SU-DHL-6 (cell line): Measurements from ENCODE around the gene RASD1.

ENCODE experiments used
- H2AFZ ChIP-seq: fragments of 200-600 bp; sonication (generic); 2 replicates; pipeline ENCODE4 v1.6.1; 2014; ENCODE audit warnings: low read depth, mild to moderate bottlenecking, moderate library complexity, mixed read lengths, antibody characterized with exemption, low read length; ENCODE audit not compliant: severe bottlenecking
- H3F3A ChIP-seq: fragments of 200-600 bp; shearing (Covaris generic); 2 replicates; pipeline ENCODE4 v1.6.0; 2016; ENCODE audit warnings: antibody characterized with exemption, mild to moderate bottlenecking; ENCODE audit not compliant: insufficient read depth
- H3K27ac ChIP-seq: fragments of 200-600 bp; sonication (generic); 2 replicates; pipeline ENCODE4 v1.5.1; 2016; ENCODE audit warnings: low read depth, mild to moderate bottlenecking, low read length, moderate library complexity, mixed read lengths
- H3K27me3 ChIP-seq: fragments of 200-600 bp; sonication (generic), shearing (Covaris generic); 2 replicates; pipeline ENCODE4 v1.6.0; 2014; ENCODE audit warnings: mild to moderate bottlenecking, low read length
- H3K36me3 ChIP-seq: fragments of 200-600 bp; sonication (generic); 2 replicates; pipeline ENCODE4 v1.6.1; 2014; ENCODE audit warnings: mild to moderate bottlenecking, low read length, mixed read lengths
- H3K4me2 ChIP-seq: fragments of 300-600, 200-600 bp; shearing (Covaris generic), sonication (generic); 2 replicates; pipeline ENCODE4 v1.6.0; 2014; ENCODE audit warnings: low read length, low read depth, mild to moderate bottlenecking; ENCODE audit not compliant: poor library complexity, severe bottlenecking
- H3K4me3 ChIP-seq: fragments of 200-600 bp; sonication (generic); 2 replicates; pipeline ENCODE4 v1.5.1; 2014; ENCODE audit warnings: antibody characterized with exemption, low read length, mild to moderate bottlenecking, mixed read lengths; ENCODE audit not compliant: insufficient read depth, poor library complexity, severe bottlenecking
- H3K79me2 ChIP-seq: fragments of 200-600 bp; sonication (generic); 2 replicates; pipeline ENCODE4 v1.6.1; 2014; ENCODE audit warnings: mild to moderate bottlenecking, low read length, moderate library complexity; ENCODE audit not compliant: insufficient read depth
- H3K9ac ChIP-seq: fragments of 200-600 bp; sonication (generic); 2 replicates; pipeline ENCODE4 v1.7.0; 2014; ENCODE audit warnings: mild to moderate bottlenecking, low read length
- H3K9me2 ChIP-seq: fragments of 200-600 bp; sonication (generic); replicated peaks from 2 replicates; pipeline ENCODE4 v1.6.1; 2014; ENCODE audit warnings: low read length; ENCODE audit not compliant: insufficient read depth
- H3K9me3 ChIP-seq: fragments of 200-600 bp; sonication (generic); 2 replicates; pipeline ENCODE4 v1.6.1; 2014; ENCODE audit warnings: low read length, mixed read lengths; ENCODE audit not compliant: insufficient read depth
- H4K20me1 ChIP-seq: fragments of 200-600 bp; sonication (generic); 2 replicates; pipeline ENCODE4 v1.6.1; 2014; ENCODE audit warnings: low read depth, mild to moderate bottlenecking, antibody characterized with exemption, low read length, moderate library complexity, mixed read lengths
- EZH2phosphoT487 ChIP-seq: fragments of 200-600 bp; sonication (generic), shearing (Covaris generic); conservative IDR thresholded peaks from 2 replicates; pipeline ENCODE4 v1.6.1; 2018; ENCODE audit warnings: mild to moderate bottlenecking, antibody characterized with exemption, low read length, moderate library complexity, mixed read lengths
- TF ChIP-seq, protein P1 (sequence below): fragments of 200-600 bp; sonication (generic); IDR thresholded peaks from one replicate; pipeline ENCODE4 v1.5.1; 2017; ENCODE audit warnings: antibody characterized with exemption, mild to moderate bottlenecking, low read length, moderate library complexity; ENCODE audit not compliant: insufficient read depth, poor library complexity, severe bottlenecking

RASD1 gene

DNA sequence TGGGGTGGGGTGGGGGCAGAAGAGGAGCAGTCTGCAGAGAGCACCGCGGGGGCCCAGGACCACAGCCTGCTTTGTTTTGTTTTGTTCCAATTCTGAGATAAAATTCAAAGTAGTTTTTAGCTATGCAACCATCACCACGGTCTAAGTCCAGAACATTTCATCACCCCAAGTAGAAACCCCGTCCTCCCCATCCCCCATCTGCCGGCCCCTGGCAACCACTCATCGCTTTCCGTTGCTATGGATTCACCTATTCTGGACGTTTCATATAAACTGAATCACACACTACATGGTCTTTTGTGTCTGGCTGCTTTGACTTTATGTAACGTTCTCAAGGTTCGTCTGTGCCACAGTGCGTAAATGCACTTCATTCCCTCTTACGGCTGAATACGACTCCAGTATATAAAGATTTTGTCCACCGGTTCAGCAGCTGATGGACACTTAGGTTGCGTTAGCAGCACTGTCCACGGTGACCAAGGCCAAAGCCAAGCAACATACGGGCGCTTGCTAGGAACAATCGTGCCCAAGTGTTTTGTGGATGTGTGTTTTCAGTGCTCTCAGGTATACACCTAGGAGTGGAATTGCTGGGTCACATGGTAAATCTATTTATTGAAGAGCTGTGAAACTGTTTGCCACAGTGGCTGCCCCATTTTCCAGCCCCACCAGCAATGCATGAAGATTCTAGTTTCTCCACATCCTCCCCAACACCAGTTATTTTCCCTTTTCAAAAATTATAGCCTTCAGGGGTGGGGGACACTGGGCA is 27.7 kb upstream of the RASD1 start:
- no peak overlapping the region for H2AFZ ChIP-seq
- no peaks in the 10 kb centered on the region for H4K20me1 ChIP-seq
- no peaks in the 10 kb centered on the region for H3K27me3 ChIP-seq
- no peaks in the 10 kb centered on the region for H3K9me3 ChIP-seq
- H3F3A ChIP-seq, result no peaks in the 10 kb centered on the region
- no peak overlapping the region for H3K4me2 ChIP-seq
- TF ChIP-seq EZH2phosphoT487, result no peak
- TF ChIP-seq, protein P1, sequence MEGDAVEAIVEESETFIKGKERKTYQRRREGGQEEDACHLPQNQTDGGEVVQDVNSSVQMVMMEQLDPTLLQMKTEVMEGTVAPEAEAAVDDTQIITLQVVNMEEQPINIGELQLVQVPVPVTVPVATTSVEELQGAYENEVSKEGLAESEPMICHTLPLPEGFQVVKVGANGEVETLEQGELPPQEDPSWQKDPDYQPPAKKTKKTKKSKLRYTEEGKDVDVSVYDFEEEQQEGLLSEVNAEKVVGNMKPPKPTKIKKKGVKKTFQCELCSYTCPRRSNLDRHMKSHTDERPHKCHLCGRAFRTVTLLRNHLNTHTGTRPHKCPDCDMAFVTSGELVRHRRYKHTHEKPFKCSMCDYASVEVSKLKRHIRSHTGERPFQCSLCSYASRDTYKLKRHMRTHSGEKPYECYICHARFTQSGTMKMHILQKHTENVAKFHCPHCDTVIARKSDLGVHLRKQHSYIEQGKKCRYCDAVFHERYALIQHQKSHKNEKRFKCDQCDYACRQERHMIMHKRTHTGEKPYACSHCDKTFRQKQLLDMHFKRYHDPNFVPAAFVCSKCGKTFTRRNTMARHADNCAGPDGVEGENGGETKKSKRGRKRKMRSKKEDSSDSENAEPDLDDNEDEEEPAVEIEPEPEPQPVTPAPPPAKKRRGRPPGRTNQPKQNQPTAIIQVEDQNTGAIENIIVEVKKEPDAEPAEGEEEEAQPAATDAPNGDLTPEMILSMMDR, result no peak
- no peak overlapping the region for H3K27ac ChIP-seq
- H3K79me2 ChIP-seq, result no peaks in the 10 kb centered on the region
- H3K9ac ChIP-seq, result no peak overlapping the region
- no peak overlapping the region for H3K4me3 ChIP-seq
- H3K36me3 ChIP-seq, result no peaks in the 10 kb centered on the region
- H3K9me2 ChIP-seq, result no peaks in the 10 kb centered on the region

DNA sequence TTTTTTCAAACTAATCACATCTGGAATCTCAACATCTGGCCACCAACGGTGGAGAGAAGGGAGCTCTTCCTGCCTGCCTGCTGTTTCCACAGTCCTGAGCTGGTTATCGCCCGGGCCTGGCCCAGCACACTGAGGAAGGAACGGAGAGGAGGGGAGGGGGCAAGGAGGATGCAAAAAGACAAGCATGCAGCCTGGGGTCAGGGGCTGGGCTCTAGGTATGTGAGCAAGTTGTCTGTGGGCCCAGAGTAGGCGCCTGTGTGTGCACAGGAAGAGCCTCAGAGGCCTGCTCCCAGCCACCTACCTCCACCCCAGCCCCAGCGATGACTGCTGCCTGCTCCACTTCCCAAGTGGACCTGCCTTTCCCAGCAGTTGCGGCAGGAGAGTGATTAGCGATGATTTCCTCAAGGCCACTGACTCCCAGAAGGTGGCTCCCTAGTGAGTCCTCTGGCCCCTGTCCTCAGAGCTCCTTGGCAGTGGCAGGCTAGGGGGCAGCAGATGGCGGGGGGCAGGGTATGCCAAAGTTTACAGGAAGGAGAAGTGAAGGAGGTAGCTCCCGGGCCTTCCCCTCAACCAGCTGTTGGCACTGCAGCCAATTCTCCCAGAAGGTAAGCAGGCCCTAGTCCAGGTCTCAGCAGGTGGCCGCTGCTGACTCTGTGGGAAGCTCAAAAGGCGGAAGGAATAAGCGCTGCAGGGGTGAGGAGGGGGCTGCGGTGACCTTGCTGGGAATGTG is 27.0 kb upstream of the RASD1 start:
- Histone ChIP-seq H3K79me2 (no peaks in the 10 kb centered on the region), H4K20me1 (no peaks in the 10 kb centered on the region), H3K9ac (no peak overlapping the region), H3K27me3 (no peaks in the 10 kb centered on the region), H3K4me2 (no peak overlapping the region), H3K27ac (no peak overlapping the region), H3K9me3 (no peaks in the 10 kb centered on the region), H3K36me3 (no peaks in the 10 kb centered on the region), H2AFZ (no peak overlapping the region), H3K9me2 (no peaks in the 10 kb centered on the region), H3K4me3 (no peak overlapping the region), H3F3A (no peaks in the 10 kb centered on the region)
- no peak for TF ChIP-seq EZH2phosphoT487
- TF ChIP-seq, protein P1, result no peak

DNA sequence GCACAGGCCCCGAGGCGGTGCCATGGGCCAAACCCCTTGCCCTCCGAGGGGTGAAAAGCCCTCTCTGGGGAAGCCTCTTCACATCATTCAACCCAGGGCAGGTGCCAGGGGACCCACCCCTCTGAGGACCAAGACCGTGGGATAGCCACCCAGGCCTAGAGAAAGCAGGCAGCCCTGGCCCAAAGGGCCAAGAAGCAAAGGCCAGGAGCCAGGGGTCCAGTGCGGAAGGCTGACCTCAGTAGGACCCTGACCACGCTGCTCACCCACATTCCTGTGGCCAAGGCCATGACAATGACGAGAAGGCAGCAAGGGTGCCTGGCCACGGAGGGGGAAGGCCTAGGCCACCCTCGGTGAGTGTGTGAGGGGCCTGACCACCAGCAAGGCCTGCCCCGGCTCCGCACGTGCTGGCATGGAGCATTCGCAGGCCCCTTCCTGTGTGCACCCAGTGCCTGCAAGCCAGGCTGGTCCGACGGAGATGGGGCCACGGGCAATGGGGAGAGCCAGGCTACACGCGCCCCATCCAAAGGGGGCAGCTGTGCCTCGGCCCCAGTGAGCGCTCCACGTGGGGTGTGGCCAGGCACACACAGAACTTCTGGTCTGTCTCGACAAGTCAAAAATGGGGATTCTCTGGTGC is 24.5 kb upstream of the RASD1 start:
- H3K9me2 ChIP-seq, result no peaks in the 10 kb centered on the region
- no peak overlapping the region for H3K4me3 ChIP-seq
- H3K36me3 ChIP-seq, result no peaks in the 10 kb centered on the region
- no peak overlapping the region for H3K4me2 ChIP-seq
- H3F3A ChIP-seq, result no peaks in the 10 kb centered on the region
- H3K79me2 ChIP-seq, result no peaks in the 10 kb centered on the region
- no peak overlapping the region for H3K27ac ChIP-seq
- H3K9ac ChIP-seq, result no peak overlapping the region
- no peaks in the 10 kb centered on the region for H3K9me3 ChIP-seq
- H4K20me1 ChIP-seq, result no peaks in the 10 kb centered on the region
- TF ChIP-seq, protein P1, result no peak
- no peak for TF ChIP-seq EZH2phosphoT487
- no peaks in the 10 kb centered on the region for H3K27me3 ChIP-seq
- no peak overlapping the region for H2AFZ ChIP-seq
